A549 (cell line): ENCODE data around the gene CCDC27.

Experiments used
- HDAC2 ChIP-seq: fragments of 200-600 bp; sonication (generic); IDR thresholded peaks from 2 replicates; pipeline ENCODE4 v1.6.1; 2016
- HOXA7 ChIP-seq: fragments of 250-450 bp; sonication (Bioruptor Pico); IDR thresholded peaks from 2 replicates; pipeline ENCODE4 v1.5.0; 2020; ENCODE audit warnings: mild to moderate bottlenecking, moderate library complexity
- RAD21 ChIP-seq, 2 experiments: fragments of >200 bp in 1 of 2; sonication (Bioruptor Twin) in 1 of 2; formaldehyde crosslinking in 1 of 2; IDR thresholded peaks in 1 of 2; conservative IDR thresholded peaks in 1 of 2; 2 replicates in 1 of 2; 3 replicates in 1 of 2; pipeline ENCODE4 v1.6.1; 2012 to 2018; ENCODE audit warnings: inconsistent platforms in 1 of 2
- TF ChIP-seq, protein P1 (sequence below): fragments of >200 bp; sonication (Bioruptor Twin); formaldehyde crosslinking; IDR thresholded peaks from 3 replicates; pipeline ENCODE4 v1.5.1; 2016

DNA sequence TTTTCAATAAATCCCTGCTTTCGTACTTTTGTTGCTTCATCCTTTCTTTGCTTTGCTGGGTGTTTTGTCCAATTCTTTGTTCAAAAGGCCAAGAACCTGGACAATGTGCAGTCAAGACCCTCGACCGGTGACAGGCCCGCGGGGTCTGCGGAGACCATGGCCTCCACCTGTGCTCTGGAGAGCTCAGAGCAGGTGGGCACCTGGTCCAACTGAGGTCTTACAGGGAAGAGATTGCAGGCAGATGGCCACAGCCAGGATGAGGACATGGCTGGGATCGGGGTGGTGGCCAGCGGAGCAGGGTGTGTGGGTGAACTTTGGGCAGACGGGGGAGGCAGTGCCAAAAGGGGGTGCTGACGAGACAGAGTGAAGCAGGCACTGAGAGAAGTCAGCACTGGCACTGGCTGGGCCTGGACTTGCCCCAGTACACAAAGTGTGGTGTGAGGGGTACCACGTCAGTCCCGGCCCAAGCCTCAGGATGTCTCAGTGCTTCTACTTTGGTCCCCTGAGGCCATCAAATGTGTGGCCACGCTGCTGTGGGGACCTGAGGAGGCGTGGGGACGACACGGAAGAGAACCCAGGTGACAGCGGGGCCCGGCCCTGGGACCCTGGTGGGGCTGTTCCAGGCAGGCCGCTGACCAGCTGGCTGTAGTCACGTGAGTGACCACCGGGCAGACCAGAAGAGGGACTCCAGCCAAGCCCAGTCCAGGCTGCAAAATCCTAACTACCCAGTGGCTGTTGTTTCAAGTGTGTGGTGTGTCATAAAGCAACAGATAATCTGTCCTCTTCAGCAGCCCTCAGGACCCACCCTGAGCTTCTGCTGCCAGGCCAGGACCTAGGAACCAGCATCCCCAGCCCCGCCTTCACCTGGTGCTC is 10.4 kb upstream of the CCDC27 start:
- TF ChIP-seq, protein P1, sequence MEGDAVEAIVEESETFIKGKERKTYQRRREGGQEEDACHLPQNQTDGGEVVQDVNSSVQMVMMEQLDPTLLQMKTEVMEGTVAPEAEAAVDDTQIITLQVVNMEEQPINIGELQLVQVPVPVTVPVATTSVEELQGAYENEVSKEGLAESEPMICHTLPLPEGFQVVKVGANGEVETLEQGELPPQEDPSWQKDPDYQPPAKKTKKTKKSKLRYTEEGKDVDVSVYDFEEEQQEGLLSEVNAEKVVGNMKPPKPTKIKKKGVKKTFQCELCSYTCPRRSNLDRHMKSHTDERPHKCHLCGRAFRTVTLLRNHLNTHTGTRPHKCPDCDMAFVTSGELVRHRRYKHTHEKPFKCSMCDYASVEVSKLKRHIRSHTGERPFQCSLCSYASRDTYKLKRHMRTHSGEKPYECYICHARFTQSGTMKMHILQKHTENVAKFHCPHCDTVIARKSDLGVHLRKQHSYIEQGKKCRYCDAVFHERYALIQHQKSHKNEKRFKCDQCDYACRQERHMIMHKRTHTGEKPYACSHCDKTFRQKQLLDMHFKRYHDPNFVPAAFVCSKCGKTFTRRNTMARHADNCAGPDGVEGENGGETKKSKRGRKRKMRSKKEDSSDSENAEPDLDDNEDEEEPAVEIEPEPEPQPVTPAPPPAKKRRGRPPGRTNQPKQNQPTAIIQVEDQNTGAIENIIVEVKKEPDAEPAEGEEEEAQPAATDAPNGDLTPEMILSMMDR, result no peak
- TF ChIP-seq RAD21 (conservative IDR thresholded peaks at IDR 0.05 in 1 of 2, IDR thresholded peaks at IDR 0.05 in 1 of 2), result no peak
- TF ChIP-seq HOXA7, result no peak
- TF ChIP-seq HDAC2, result no peak
